H1 (cell line): ENCODE measurements around the gene KPNA4. TPM values are rescaled to one million over a fixed set of nuclear protein-coding genes. Genes with fewer than 3 reads are reported as not detected.

Source experiments
- CTCF ChIA-PET: fragments of 300-600 bp; sonication (Branson Sonifier 250); formaldehyde crosslinking; loops from one replicate; lab custom pipeline; 2021; ENCODE audit not compliant: partially characterized antibody; lab: Charles Lee
- POLR2A ChIA-PET: fragments of 300-600 bp; sonication (Branson Sonifier 250); formaldehyde crosslinking; loops from one replicate; lab custom pipeline; 2021; ENCODE audit warnings: inconsistent platforms; ENCODE audit not compliant: partially characterized antibody; lab: Charles Lee
- DNase-seq, 2 experiments: peaks; one replicate each; pipeline versions ENCODE4 v3.0.0 to v3.0.0-alpha.2; 2010 to 2022; ENCODE audit warnings: low spot score in 2 of 2, low read depth in 1 of 2, mixed read lengths in 1 of 2
- FAIRE-seq: peaks from 2 replicates; lab custom pipeline; 2011; peaks lifted over from hg19 to GRCh38; lab: Jason Lieb, UNC
- H2AFZ ChIP-seq: 2 replicates; pipeline ENCODE4 v1.8.1; 2012; ENCODE audit warnings: low read length, inconsistent platforms
- H2AK5ac ChIP-seq: 2 replicates; pipeline ENCODE4 v1.6.1; 2013; ENCODE audit warnings: low read depth, low read length
- H2BK120ac ChIP-seq: replicated peaks from 2 replicates; pipeline ENCODE3; 2013; ENCODE audit warnings: low read depth, low read length, inconsistent platforms
- H2BK12ac ChIP-seq: 2 replicates; pipeline ENCODE4 v1.6.1; 2013; ENCODE audit warnings: low read depth, low read length
- H2BK15ac ChIP-seq: 2 replicates; pipeline ENCODE4 v1.6.1; 2013; ENCODE audit warnings: low read length
- H2BK20ac ChIP-seq: 2 replicates; pipeline ENCODE4 v1.6.1; 2013; ENCODE audit warnings: low read length
- H2BK5ac ChIP-seq: 2 replicates; pipeline ENCODE4 v1.6.1; 2013; ENCODE audit warnings: low read depth, low read length
- H3K14ac ChIP-seq: 2 replicates; pipeline ENCODE4 v1.6.1; 2013; ENCODE audit warnings: inconsistent platforms; ENCODE audit not compliant: insufficient read length
- H3K18ac ChIP-seq: 2 replicates; pipeline ENCODE4 v1.6.1; 2013; ENCODE audit warnings: low read length; ENCODE audit errors: extremely low read depth
- H3K23ac ChIP-seq: 2 replicates; pipeline ENCODE4 v1.6.1; 2013; ENCODE audit warnings: inconsistent platforms; ENCODE audit not compliant: insufficient read length
- H3K23me2 ChIP-seq: 2 replicates; pipeline ENCODE4 v1.6.1; 2013; ENCODE audit warnings: low read depth, low read length
- H3K27ac ChIP-seq: 2 replicates; pipeline ENCODE4 v1.6.1; 2011; ENCODE audit warnings: low read depth, low read length, inconsistent platforms
- H3K27me3 ChIP-seq, 4 experiments: replicated peaks in 1 of 4; 1 replicate in 1 of 4; 2 replicates in 3 of 4; pipeline versions ENCODE4 v1.6.1 to v1.8.1; 2011 to 2013; ENCODE audit warnings: low read length in 3 of 4, mild to moderate bottlenecking in 3 of 4, inconsistent platforms in 2 of 4, mixed read lengths in 2 of 4, moderate library complexity in 1 of 4; ENCODE audit not compliant: control insufficient read depth in 3 of 4, insufficient read depth in 3 of 4; ENCODE audit errors: extremely low read depth in 1 of 4
- H3K36me3 ChIP-seq, 4 experiments: 2 replicates each; pipeline versions ENCODE4 v1.6.1 to v1.8.1; 2011 to 2013; ENCODE audit warnings: mild to moderate bottlenecking in 4 of 4, low read length in 3 of 4, moderate library complexity in 2 of 4, control low read depth in 1 of 4, inconsistent platforms in 1 of 4; ENCODE audit not compliant: insufficient read depth in 4 of 4, control insufficient read depth in 2 of 4
- H3K4ac ChIP-seq: replicated peaks from 2 replicates; pipeline ENCODE3; 2013; ENCODE audit warnings: low read length, low read depth, mixed read lengths, inconsistent platforms; ENCODE audit not compliant: insufficient read length
- H3K4me1 ChIP-seq, 4 experiments: replicated peaks in 1 of 4; 1 replicate in 1 of 4; 2 replicates in 3 of 4; pipeline versions ENCODE4 v1.6.1 to v1.8.1; 2011 to 2013; ENCODE audit warnings: low read length in 3 of 4, inconsistent platforms in 2 of 4, mixed read lengths in 1 of 4; ENCODE audit not compliant: insufficient read depth in 4 of 4, control insufficient read depth in 3 of 4
- H3K4me2 ChIP-seq, 2 experiments: 2 replicates each; pipeline versions ENCODE4 v1.6.1 to v1.8.1; 2011 to 2013; ENCODE audit warnings: low read depth in 2 of 2, low read length in 2 of 2, control low read depth in 1 of 2, inconsistent platforms in 1 of 2, mild to moderate bottlenecking in 1 of 2; ENCODE audit not compliant: insufficient read depth in 1 of 2
- H3K4me3 ChIP-seq, 4 experiments: fragments of 200-600, 300-600 bp in 1 of 4; sonication (generic), shearing (Covaris generic), sonication (Bioruptor Twin) in 1 of 4; 2 replicates each; pipeline versions ENCODE4 v1.5.1 to v1.8.1; 2011 to 2016; ENCODE audit warnings: low read length in 4 of 4, low read depth in 3 of 4, control low read depth in 2 of 4, inconsistent platforms in 2 of 4, mild to moderate bottlenecking in 2 of 4, mixed read lengths in 1 of 4, moderate library complexity in 1 of 4; ENCODE audit not compliant: insufficient read depth in 2 of 4; ENCODE audit errors: extremely low read depth in 1 of 4
- H3K56ac ChIP-seq: replicated peaks from 2 replicates; pipeline ENCODE3; 2013; ENCODE audit warnings: low read depth, mild to moderate bottlenecking, mixed read lengths, low read length, inconsistent platforms; ENCODE audit not compliant: insufficient read length
- H3K79me1 ChIP-seq: 2 replicates; pipeline ENCODE4 v1.6.1; 2013; ENCODE audit warnings: low read depth, low read length, control low read depth
- H3K79me2 ChIP-seq, 2 experiments: 2 replicates each; pipeline versions ENCODE4 v1.6.1 to v1.8.1; 2012 to 2013; ENCODE audit warnings: low read length in 2 of 2, mild to moderate bottlenecking in 2 of 2, inconsistent platforms in 1 of 2; ENCODE audit not compliant: insufficient read depth in 2 of 2, control insufficient read depth in 1 of 2
- H3K9ac ChIP-seq, 4 experiments: replicated peaks in 1 of 4; 1 replicate in 1 of 4; 2 replicates in 3 of 4; pipeline versions ENCODE4 v1.6.1 to v1.8.1; 2011 to 2013; ENCODE audit warnings: low read depth in 3 of 4, low read length in 3 of 4, control low read depth in 2 of 4, mild to moderate bottlenecking in 2 of 4, moderate library complexity in 2 of 4, inconsistent platforms in 1 of 4; ENCODE audit errors: extremely low read depth in 1 of 4
- H3K9me3 ChIP-seq, 2 experiments: 2 replicates each; pipeline versions ENCODE4 v1.6.1 to v1.8.1; 2012 to 2013; ENCODE audit warnings: mild to moderate bottlenecking in 2 of 2, moderate library complexity in 2 of 2, control low read depth in 1 of 2, inconsistent platforms in 1 of 2, low read depth in 1 of 2, low read length in 1 of 2, mixed read lengths in 1 of 2; ENCODE audit not compliant: insufficient read depth in 2 of 2
- H4K20me1 ChIP-seq, 2 experiments: replicated peaks in 1 of 2; 2 replicates each; pipeline versions ENCODE3 to v1.8.1; 2011 to 2013; ENCODE audit warnings: inconsistent platforms in 2 of 2, low read length in 2 of 2, mild to moderate bottlenecking in 1 of 2; ENCODE audit not compliant: insufficient read depth in 2 of 2, control insufficient read depth in 1 of 2
- H4K5ac ChIP-seq: 2 replicates; pipeline ENCODE4 v1.6.1; 2013; ENCODE audit warnings: low read length, low read depth, mixed read lengths, inconsistent platforms; ENCODE audit not compliant: insufficient read length
- H4K8ac ChIP-seq: 2 replicates; pipeline ENCODE4 v1.8.0; 2013; ENCODE audit warnings: mild to moderate bottlenecking, moderate library complexity, low read length, inconsistent platforms; ENCODE audit not compliant: insufficient read depth; ENCODE audit errors: extremely low read depth
- H4K91ac ChIP-seq: replicated peaks from 2 replicates; pipeline ENCODE3; 2013; ENCODE audit warnings: low read length, mixed read lengths, inconsistent platforms; ENCODE audit not compliant: insufficient read length
- BACH1 ChIP-seq: IDR thresholded peaks from 2 replicates; pipeline ENCODE4 v1.6.1; 2012; ENCODE audit warnings: low read length, improper control_type of control experiment
- CBX5 ChIP-seq: fragments of 300-800, 300-1000 bp; sonication (generic); IDR thresholded peaks from 2 replicates; pipeline ENCODE4 v1.7.1; 2016; ENCODE audit warnings: antibody characterized with exemption, low read length, low read depth
- CBX8 ChIP-seq: fragments of 300-800, 300-1000 bp; sonication (generic); IDR thresholded peaks from 2 replicates; pipeline ENCODE4 v1.7.1; 2016; ENCODE audit warnings: low read depth, low read length, borderline replicate concordance
- CTCF ChIP-seq, 3 experiments: IDR thresholded peaks; 1 replicate in 2 of 3; 2 replicates in 1 of 3; pipeline versions ENCODE4 v1.5.1 to v1.6.1; 2011; ENCODE audit warnings: low read length in 3 of 3, mild to moderate bottlenecking in 3 of 3, inconsistent platforms in 2 of 3, low read depth in 1 of 3, moderate library complexity in 1 of 3; ENCODE audit not compliant: insufficient read depth in 1 of 3; ENCODE audit errors: control extremely low read depth in 1 of 3
- E2F6 ChIP-seq: IDR thresholded peaks from 2 replicates; pipeline ENCODE4 v1.6.1; 2012; ENCODE audit warnings: inconsistent platforms
- GABPA ChIP-seq: IDR thresholded peaks from 2 replicates; pipeline ENCODE4 v1.6.1; 2011; ENCODE audit warnings: mild to moderate bottlenecking, low read length, moderate library complexity, borderline replicate concordance; ENCODE audit not compliant: insufficient read depth
- RBBP5 ChIP-seq: IDR thresholded peaks from 2 replicates; pipeline ENCODE4 v1.7.1; 2012; ENCODE audit warnings: low read depth, mild to moderate bottlenecking, inconsistent platforms, low read length, moderate library complexity, borderline replicate concordance
- RXRA ChIP-seq: IDR thresholded peaks from 2 replicates; pipeline ENCODE4 v1.6.1; 2011; ENCODE audit warnings: low read depth, mild to moderate bottlenecking, low read length, moderate library complexity; ENCODE audit not compliant: insufficient read depth
- SIN3A ChIP-seq, 2 experiments: IDR thresholded peaks in 1 of 2; conservative IDR thresholded peaks in 1 of 2; 2 replicates each; pipeline ENCODE4 v1.6.1; 2011 to 2012; ENCODE audit warnings: low read length in 2 of 2, improper control_type of control experiment in 1 of 2, low read depth in 1 of 2, mild to moderate bottlenecking in 1 of 2
- SUZ12 ChIP-seq: fragments of 200-600 bp; sonication (generic); IDR thresholded peaks from 2 replicates; pipeline ENCODE4 v1.6.1; 2012; ENCODE audit warnings: mild to moderate bottlenecking, inconsistent platforms, low read length, moderate library complexity, mixed read lengths
- TBP ChIP-seq: IDR thresholded peaks from 2 replicates; pipeline ENCODE4 v1.6.1; 2011; ENCODE audit warnings: low read depth, low read length, improper control_type of control experiment
- WGBS, 2 experiments: shearing (Covaris generic) in 1 of 2; methylation state at CpG; one replicate each; pipeline versions ENCODE4 v1.1.6 to v1.1.7; 2013 to 2015; ENCODE audit warnings: low lambda C conversion rate in 2 of 2, mixed read lengths in 2 of 2, inconsistent platforms in 1 of 2, low coverage in 1 of 2, missing lambda C conversion rate in 1 of 2; ENCODE audit not compliant: insufficient replicate concordance in 2 of 2, insufficient coverage in 1 of 2, insufficient read length in 1 of 2; ENCODE audit errors: extremely low coverage in 1 of 2, missing lambda C conversion rate in 1 of 2; 5-methylcytosine and 5-hydroxymethylcytosine counted together
- polyA plus RNA-seq, 7 experiments: library from polyadenylated mRNA; depleted of rRNA in 3 of 7; stranded (reverse) in 5 of 7; unstranded in 2 of 7; fragments of >200 nt in 5 of 7; fragments of 200-250 nt in 2 of 7; gene quantifications; 1 replicate in 5 of 7; 2 replicates in 1 of 7; 4 replicates in 1 of 7; pipeline versions ENCODE4 v1.2.1 to v1.2.3, GENCODE V29; 2011 to 2013; ENCODE audit warnings: missing spikeins in 2 of 7, mixed read lengths in 2 of 7
- total RNA-seq: library from RNA; stranded (reverse); fragmentation: NEBNext Ultra II Directional; extraction: Animal tissue kit (Norgen Biotek cat#: 25700); gene quantifications from 2 replicates; pipeline ENCODE4 v1.2.1, GENCODE V29; 2021

Gene KPNA4
- total and polyA plus RNA-seq, 2 of the 8 experiments (the other 6 are each of a cell fraction or from before 2014, with no cell fraction given), result 13.2 to 81.9 TPM

GRCh38 chr3:160601288-160601687, 35.9 kb upstream of the KPNA4 start:
- H3K27ac ChIP-seq, result no peak overlapping the region
- no peak overlapping the region for H2BK12ac ChIP-seq
- no peak overlapping the region for H3K56ac ChIP-seq
- no peaks in the 10 kb centered on the region for H3K9me3 ChIP-seq
- H3K9ac ChIP-seq, result no peak overlapping the region
- H3K4me2 ChIP-seq, result no peak overlapping the region
- H2BK5ac ChIP-seq, result no peak overlapping the region
- FAIRE-seq, result no peak
- H3K4ac ChIP-seq, result no peak overlapping the region
- H4K5ac ChIP-seq, result no peak overlapping the region
- H2BK15ac ChIP-seq, result no peak overlapping the region
- H3K23me2 ChIP-seq, result no peaks in the 10 kb centered on the region
- no peak overlapping the region for H2BK20ac ChIP-seq
- no peaks in the 10 kb centered on the region for H3K27me3 ChIP-seq
- no peaks in the 10 kb centered on the region for H3K79me1 ChIP-seq
- POLR2A ChIA-PET, result no interaction called here
- H3K4me3 ChIP-seq, result no peak overlapping the region
- H2AFZ ChIP-seq, result no peak overlapping the region
- no peaks in the 10 kb centered on the region for H3K36me3 ChIP-seq
- H4K20me1 ChIP-seq, result no peaks in the 10 kb centered on the region
- no peak overlapping the region for H2BK120ac ChIP-seq
- H2AK5ac ChIP-seq, result no peak overlapping the region
- H3K14ac ChIP-seq, result no peak overlapping the region
- no peak overlapping the region for H4K91ac ChIP-seq
- H3K79me2 ChIP-seq, result no peaks in the 10 kb centered on the region
- no peak overlapping the region for H4K8ac ChIP-seq
- whole genome bisulfite sequencing, 2 experiments, result 92% methylated on average over 1 of the region's 1 CpG; no CpG with 5 or more reads in 1 of the 2 experiments
- no peak overlapping the region for H3K23ac ChIP-seq
- no peak overlapping the region for H3K18ac ChIP-seq
- CTCF ChIA-PET, result interaction anchor here (0.6 to 2.1 kb wide), 2 partner anchors 16 to 22 kb away, joined by 3 to 5 read pairs; no protein-coding TSS in a partner anchor
- no peak for DNase-seq
- no peaks in the 10 kb centered on the region for H3K4me1 ChIP-seq
- TF ChIP-seq TBP (no peak), SIN3A (conservative IDR thresholded peaks at IDR 0.05 in 1 of 2, IDR thresholded peaks at IDR 0.05 in 1 of 2; ENCODE audit: low read depth in 1 of 2, low read length in 2 of 2) (no peak), BACH1 (no peak), SUZ12 (no peak), CTCF (IDR thresholded peaks at IDR 0.05; ENCODE audit: control extremely low read depth in 1 of 3, insufficient read depth in 1 of 3, low read depth in 1 of 3, low read length in 3 of 3) (no peak), GABPA (no peak), RBBP5 (no peak), CBX5 (no peak), RXRA (no peak), CBX8 (no peak), E2F6 (no peak)
